Spleen (tissue), 11 donors: ENCODE results near the gene IMPA2. TPM values are rescaled to one million over a fixed set of nuclear protein-coding genes. Genes with fewer than 3 reads are reported as not detected.
"Not testable (repeated sequence)": the region's sequence is repeated elsewhere in the genome, so short reads cannot be mapped to it uniquely, and the experiment has no call there.

Source experiments
- DNase-seq: peaks from one replicate; pipeline ENCODE4 v3.0.0-alpha.2; 2020
- H3K27ac ChIP-seq, 8 donors: fragments of 200-600 bp; sonication (generic) in 7 of 8; 1 replicate in 4 of 8; 2 replicates in 4 of 8; pipeline versions ENCODE4 v1.5.0 to v1.8.0; 2016 to 2021; ENCODE audit warnings: inconsistent platforms in 4 of 8, mild to moderate bottlenecking in 4 of 8, moderate library complexity in 1 of 8
- H3K27me3 ChIP-seq, 7 donors: fragments of 200-600 bp; sonication (generic) in 6 of 7; replicated peaks in 1 of 7; 1 replicate in 4 of 7; 2 replicates in 3 of 7; pipeline versions ENCODE4 v1.5.0 to v1.8.0; 2016 to 2021; ENCODE audit warnings: inconsistent platforms in 3 of 7, mild to moderate bottlenecking in 1 of 7
- H3K36me3 ChIP-seq, 6 donors: fragments of 200-600 bp; sonication (generic) in 5 of 6; 1 replicate in 4 of 6; 2 replicates in 2 of 6; pipeline versions ENCODE4 v1.5.0 to v1.8.0; 2016 to 2021; ENCODE audit warnings: inconsistent platforms in 2 of 6
- H3K4me1 ChIP-seq, 6 donors: fragments of 200-600 bp; sonication (generic) in 5 of 6; 1 replicate in 3 of 6; 2 replicates in 3 of 6; pipeline versions ENCODE4 v1.5.0 to v1.8.0; 2016 to 2021; ENCODE audit warnings: inconsistent platforms in 3 of 6
- H3K4me3 ChIP-seq, 8 donors: fragments of 200-600 bp; sonication (generic) in 7 of 8; 1 replicate in 4 of 8; 2 replicates in 4 of 8; pipeline versions ENCODE4 v1.5.0 to v1.8.0; 2016 to 2021; ENCODE audit warnings: inconsistent platforms in 4 of 8, mild to moderate bottlenecking in 4 of 8, moderate library complexity in 2 of 8
- H3K9me3 ChIP-seq, 8 donors: fragments of 200-600 bp; sonication (generic) in 7 of 8; 1 replicate in 4 of 8; 2 replicates in 4 of 8; pipeline versions ENCODE4 v1.5.0 to v1.8.0; 2016 to 2021; ENCODE audit warnings: inconsistent platforms in 4 of 8
- CTCF ChIP-seq, 11 experiments: fragments of 200-600 bp in 7 of 11; fragments of 450-650 bp in 4 of 11; sonication (generic) in 4 of 11; IDR thresholded peaks in 8 of 11; conservative IDR thresholded peaks in 3 of 11; 1 replicate in 7 of 11; 2 replicates in 4 of 11; pipeline versions ENCODE4 v1.4.0 to v1.8.0; 2016 to 2021; ENCODE audit warnings: antibody characterized with exemption in 11 of 11, inconsistent platforms in 4 of 11, mild to moderate bottlenecking in 1 of 11
- POLR2A ChIP-seq, 3 donors: fragments of 450-650 bp; IDR thresholded peaks; one replicate each; pipeline ENCODE4 v1.5.1; 2017; ENCODE audit warnings: antibody characterized with exemption in 3 of 3, mild to moderate bottlenecking in 1 of 3
- POLR2AphosphoS5 ChIP-seq, 3 donors: sonication (generic); formaldehyde crosslinking; IDR thresholded peaks; one replicate each; pipeline ENCODE4 v1.5.1; 2017; ENCODE audit warnings: antibody characterized with exemption in 3 of 3
- WGBS, 5 donors: extraction: QIAGEN DNeasy Blood & Tissue Kit in 3 of 5; methylation state at CpG; one replicate each; pipeline versions ENCODE4 v1.1.5 to v1.1.7; 2013 to 2018; 5-methylcytosine and 5-hydroxymethylcytosine counted together
- intact Hi-C: fragments of 100-400 bp; cut with DNase I; formaldehyde crosslinking; loops from one replicate; pipeline ENCODE4 v1.15.0; 2023; ENCODE audit warnings: low total_unique reads
- polyA plus RNA-seq, 3 donors: library from polyadenylated mRNA; stranded (reverse); fragments of 200-250 nt; gene quantifications; one replicate each; pipeline ENCODE4 v1.2.1, GENCODE V29; 2013
- total RNA-seq, 7 donors: library from RNA; depleted of rRNA in 3 of 7; stranded (reverse); fragments of >200 nt in 3 of 7; fragmentation: NEBNext Ultra II Directional in 4 of 7; extraction: Animal tissue kit (Norgen Biotek cat#: 25700) in 4 of 7; gene quantifications; one replicate each; pipeline versions ENCODE4 v1.1.0 to v1.2.1, GENCODE V29; 2016 to 2021
- donor health status: healthy with polysubstance abuse.
- donor health status: DM: no; HTN: no; CAD: no; lungs with moderate emphysema.
- donor health status: DM: no; HTN: no; CAD: no.
- donor health status: Bipolar disorder and iron deficiency.
- donor health status: healthy.
- donor health status: DM: no; HTN: no; CAD: no.
- donor health status: DM: yes; HTN: yes; CAD: no.

Gene IMPA2
- total and polyA plus RNA-seq, 10 donors = 11.1 to 60.7 (median 32.9) TPM

- Histone ChIP-seq H3K9me3 (no peaks in the 10 kb centered on the region), H3K27ac (no peak overlapping the region), H3K4me1 (peaks cover 6 to 24% (median 21%) of the 10 kb centered on the region in 6 donors), H3K27me3 (no peaks in the 10 kb centered on the region), H3K4me3 (no peak overlapping the region), H3K36me3 (no peaks in the 10 kb centered on the region)
- no peak for DNase-seq
- TF ChIP-seq POLR2A (IDR thresholded peaks at IDR 0.05) (no peak), CTCF (IDR thresholded peaks at IDR 0.05 in 8 of 11, conservative IDR thresholded peaks at IDR 0.05 in 3 of 11) (no peak), POLR2AphosphoS5 (IDR thresholded peaks at IDR 0.05) (no peak)
- intact Hi-C loops = no loop called here
- WGBS, 5 donors = 63 to 86% (median 74%) methylated on average over 6 of the region's 6 CpGs
Observed at GRCh38 chr18:11943551-11943950, 37.8 kb upstream of the IMPA2 start.

- no peak for TF ChIP-seq POLR2A (IDR thresholded peaks at IDR 0.05)
- TF ChIP-seq CTCF (IDR thresholded peaks at IDR 0.05 in 8 of 11, conservative IDR thresholded peaks at IDR 0.05 in 3 of 11) = no peak
- no peak for TF ChIP-seq POLR2AphosphoS5 (IDR thresholded peaks at IDR 0.05)
- intact Hi-C loops = no loop called here
- DNase-seq = no peak
- no peaks in the 10 kb centered on the region for H3K36me3 ChIP-seq
- H3K4me3 ChIP-seq = no peak overlapping the region
- H3K27ac ChIP-seq = no peak overlapping the region
- peaks cover 6 to 24% (median 21%) of the 10 kb centered on the region in 6 donors for H3K4me1 ChIP-seq
- WGBS, 5 donors = 86 to 95% (median 93%) methylated on average over 4 of the region's 4 CpGs
- no peaks in the 10 kb centered on the region for H3K27me3 ChIP-seq
- H3K9me3 ChIP-seq = no peaks in the 10 kb centered on the region
Observed at GRCh38 chr18:11944252-11944651, 37.1 kb upstream of the IMPA2 start.

DNA sequence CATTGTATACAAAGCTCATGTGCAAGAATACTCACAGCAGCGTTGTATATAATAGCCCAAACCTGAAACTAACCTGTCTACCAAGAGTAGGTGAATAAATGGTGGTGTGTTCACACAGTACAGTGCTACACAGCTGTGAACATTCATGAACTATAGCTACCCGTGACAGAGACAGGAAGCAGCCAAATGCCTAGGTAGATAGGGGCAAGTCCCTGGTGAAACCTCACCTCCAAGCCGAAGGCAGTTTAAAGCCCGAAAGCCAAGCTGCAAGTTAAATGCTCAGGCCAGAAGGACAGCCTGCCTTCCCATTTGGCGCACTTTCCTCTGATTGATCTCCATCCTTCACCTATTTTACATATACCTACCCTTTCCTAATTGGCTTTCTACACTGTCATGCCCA, 36.5 kb upstream of the IMPA2 start:
- H3K4me1 ChIP-seq = peaks cover 6 to 24% (median 21%) of the 10 kb centered on the region in 6 donors
- no peaks in the 10 kb centered on the region for H3K27me3 ChIP-seq
- H3K9me3 ChIP-seq = no peaks in the 10 kb centered on the region
- 68 to 87% (median 84%) methylated on average over 5 of the region's 5 CpGs for WGBS, 5 donors
- DNase-seq = peak; percentile 17
- H3K27ac ChIP-seq = no peak overlapping the region
- no peaks in the 10 kb centered on the region for H3K36me3 ChIP-seq
- no peak for TF ChIP-seq POLR2A (IDR thresholded peaks at IDR 0.05)
- TF ChIP-seq POLR2AphosphoS5 (IDR thresholded peaks at IDR 0.05) = no peak
- no peak for TF ChIP-seq CTCF (IDR thresholded peaks at IDR 0.05 in 8 of 11, conservative IDR thresholded peaks at IDR 0.05 in 3 of 11)
- no peak overlapping the region for H3K4me3 ChIP-seq
- intact Hi-C loops = loop anchor here (5.0 kb wide), 1 partner anchor 38 kb away; the partner anchor contains the start of gene IMPA2

GRCh38 chr18:11945834-11946659, 35.3 kb upstream of the IMPA2 start:
- H3K4me3 ChIP-seq = peak overlapping the region in 1 of 8 donors; percentile 71
- H3K36me3 ChIP-seq, H3K9me3 ChIP-seq, H3K27me3 ChIP-seq: not testable (repeated sequence)
- H3K4me1 ChIP-seq = peaks cover 6 to 24% (median 21%) of the 10 kb centered on the region in 6 donors
- 84 to 93% (median 88%) methylated on average over 21 to 22 of the region's 22 CpGs for WGBS, 5 donors
- intact Hi-C loops = loop anchor here (5.0 kb wide), 1 partner anchor 36 kb away; the partner anchor contains the start of gene IMPA2
- DNase-seq = peak; percentile 56
- H3K27ac ChIP-seq = peak overlapping the region in 7 of 8 donors; percentile 91 to 95 (median 94)
